Small intestine (tissue), 7 donors: ENCODE data around the gene GRID2IP. TPM values are rescaled to one million over a fixed set of nuclear protein-coding genes. Genes with fewer than 3 reads are reported as not detected.

Experiments
- DNase-seq, 2 donors: peaks; one replicate each; pipeline versions ENCODE4 v3.0.0 to v3.0.0-alpha.2; 2013
- FAIRE-seq: peaks from 2 replicates; lab custom pipeline; 2012; peaks lifted over from hg19 to GRCh38; lab: Jason Lieb, UNC
- H3K27ac ChIP-seq, 3 donors: one replicate each; pipeline ENCODE4 v1.5.1; 2013; ENCODE audit warnings: low read length in 2 of 3, mild to moderate bottlenecking in 2 of 3, control low read depth in 1 of 3, inconsistent platforms in 1 of 3, low read depth in 1 of 3, moderate library complexity in 1 of 3
- H3K27me3 ChIP-seq, 3 donors: one replicate each; pipeline ENCODE4 v1.6.1; 2013; ENCODE audit warnings: low read length in 3 of 3, inconsistent platforms in 1 of 3; ENCODE audit not compliant: control insufficient read depth in 3 of 3, insufficient read depth in 3 of 3
- H3K36me3 ChIP-seq, 3 donors: one replicate each; pipeline ENCODE4 v1.6.1; 2013; ENCODE audit warnings: low read length in 3 of 3, inconsistent platforms in 1 of 3, low read depth in 1 of 3, mild to moderate bottlenecking in 1 of 3, moderate library complexity in 1 of 3; ENCODE audit not compliant: control insufficient read depth in 3 of 3, insufficient read depth in 2 of 3
- H3K4me1 ChIP-seq, 3 donors: one replicate each; pipeline ENCODE4 v1.6.1; 2013; ENCODE audit warnings: low read length in 2 of 3, inconsistent platforms in 1 of 3, low read depth in 1 of 3, mild to moderate bottlenecking in 1 of 3, moderate library complexity in 1 of 3; ENCODE audit not compliant: control insufficient read depth in 3 of 3, insufficient read depth in 2 of 3
- H3K4me3 ChIP-seq, 3 donors: one replicate each; pipeline ENCODE4 v1.5.1; 2013; ENCODE audit warnings: low read length in 3 of 3, control low read depth in 1 of 3, inconsistent platforms in 1 of 3, low read depth in 1 of 3, mild to moderate bottlenecking in 1 of 3, moderate library complexity in 1 of 3
- H3K9me3 ChIP-seq, 2 donors: one replicate each; pipeline ENCODE4 v1.6.1; 2013; ENCODE audit warnings: low read depth in 1 of 2, low read length in 1 of 2; ENCODE audit not compliant: control insufficient read depth in 2 of 2, insufficient read depth in 1 of 2
- WGBS, 3 donors: extraction: QIAGEN DNeasy Blood & Tissue Kit; methylation state at CpG; one replicate each; pipeline ENCODE4 v1.1.7; 2013; 5-methylcytosine and 5-hydroxymethylcytosine counted together
- polyA plus RNA-seq, 4 donors: library from polyadenylated mRNA; stranded (reverse) in 3 of 4; unstranded in 1 of 4; fragments of 200-250 nt in 3 of 4; fragments of 120-200 nt in 1 of 4; gene quantifications; one replicate each; pipeline versions ENCODE4 v1.2.1 to v1.2.3, GENCODE V29; 2013
- donor health status: healthy with polysubstance abuse.
- donor health status: control.
- donor health status: control.
- donor health status: Bipolar disorder and iron deficiency.
- donor health status: healthy.

GRID2IP gene
- polyA plus RNA-seq, 4 donors, result 0.22 to 0.90 (median 0.34) TPM; not detected in 1

DNA sequence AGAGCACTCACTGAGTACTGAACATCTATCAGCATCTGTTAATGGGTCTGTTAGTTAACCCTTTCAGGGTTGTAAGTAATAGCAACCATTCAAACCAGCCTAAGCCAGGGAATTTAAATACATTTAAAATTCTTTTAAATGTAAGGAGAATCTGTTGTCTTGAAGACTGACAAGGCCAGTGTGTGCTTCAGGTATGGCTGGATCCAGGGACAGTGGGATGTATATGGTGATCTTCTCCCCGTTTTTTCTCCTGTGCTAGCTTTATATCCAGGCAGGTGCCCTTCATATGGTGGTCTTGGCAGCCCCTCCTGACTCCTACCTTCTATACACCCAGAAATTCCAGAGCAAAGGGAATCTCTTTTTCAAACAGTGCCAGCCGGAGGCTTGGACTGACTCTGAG lies 56.9 kb downstream of the GRID2IP start:
- FAIRE-seq (no peak), DNase-seq (no peak)
- 79 to 93% (median 82%) methylated on average over 2 of the region's 2 CpGs for WGBS, 3 donors
- H3K27me3 ChIP-seq, result peaks cover 0 to 2% (median 0%) of the 10 kb centered on the region in 3 donors
- H3K4me3 ChIP-seq, result no peak overlapping the region
- H3K36me3 ChIP-seq, result peaks cover 0 to 11% (median 0%) of the 10 kb centered on the region in 3 donors
- H3K4me1 ChIP-seq, result no peaks in the 10 kb centered on the region
- H3K27ac ChIP-seq, result no peak overlapping the region
- peaks cover 0 to 4% of the 10 kb centered on the region in 2 donors for H3K9me3 ChIP-seq

DNA sequence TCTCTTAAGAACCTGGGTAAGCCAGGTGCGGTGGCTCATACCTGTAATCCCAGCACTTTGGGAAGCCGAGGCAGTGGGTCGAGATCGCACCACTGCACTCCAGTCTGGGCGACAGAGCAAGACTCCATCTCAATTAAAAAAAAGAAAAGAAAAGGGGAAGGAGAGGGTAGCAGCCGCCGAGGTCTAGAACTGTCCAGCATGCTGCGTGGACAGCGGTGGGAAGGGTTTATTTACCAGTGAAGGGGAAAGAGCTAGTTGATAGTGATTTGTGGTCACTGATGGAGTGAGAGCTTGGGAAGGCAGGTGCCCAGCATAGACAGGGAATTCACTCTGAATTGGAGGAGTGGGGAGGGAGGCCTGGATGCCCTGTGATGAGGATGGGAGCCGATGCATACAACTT lies 60.1 kb downstream of the GRID2IP start:
- 85 to 90% (median 89%) methylated on average over 10 of the region's 10 CpGs for WGBS, 3 donors
- no peak for DNase-seq
- FAIRE-seq, result no peak
- Histone ChIP-seq H3K9me3 (peaks cover 0 to 4% of the 10 kb centered on the region in 2 donors), H3K27ac (no peak overlapping the region), H3K4me1 (no peaks in the 10 kb centered on the region), H3K4me3 (no peak overlapping the region), H3K27me3 (peaks cover 0 to 2% (median 0%) of the 10 kb centered on the region in 3 donors), H3K36me3 (no peaks in the 10 kb centered on the region)

- peaks cover 0 to 4% of the 10 kb centered on the region in 2 donors for H3K9me3 ChIP-seq
- H3K27me3 ChIP-seq, result peaks cover 0 to 2% (median 0%) of the 10 kb centered on the region in 3 donors
- no peak overlapping the region for H3K27ac ChIP-seq
- H3K4me3 ChIP-seq, result no peak overlapping the region
- no peaks in the 10 kb centered on the region for H3K36me3 ChIP-seq
- DNase-seq (no peak), FAIRE-seq (no peak)
- 17 to 33% (median 23%) methylated on average over 1 of the region's 1 CpG for WGBS, 3 donors
- peaks cover 0 to 2% (median 0%) of the 10 kb centered on the region in 3 donors for H3K4me1 ChIP-seq
These were observed 61.6 kb downstream of the GRID2IP start for GRCh38 chr7:6489612-6490011.

DNA sequence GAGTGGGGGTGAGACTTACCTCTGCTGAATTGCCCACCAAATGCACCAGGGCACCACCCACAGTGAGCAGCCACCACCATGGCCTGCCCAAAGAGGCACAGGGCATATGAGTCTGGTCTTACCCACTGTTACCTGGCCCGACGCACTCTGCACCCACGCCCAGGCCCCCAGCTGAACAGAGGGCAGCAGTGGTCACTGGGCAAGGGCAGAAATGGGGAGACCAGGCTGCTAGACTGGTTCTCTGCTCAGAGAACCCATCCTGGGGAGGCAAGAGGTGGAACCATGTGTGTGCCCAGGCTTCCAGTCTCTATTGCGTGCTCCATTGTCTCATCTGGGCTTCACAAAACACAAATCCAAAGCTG lies 64.1 kb downstream of the GRID2IP start:
- Histone ChIP-seq H3K4me3 (no peak overlapping the region), H3K27ac (no peak overlapping the region), H3K27me3 (peaks cover 0 to 2% (median 0%) of the 10 kb centered on the region in 3 donors), H3K4me1 (peaks cover 0 to 10% (median 0%) of the 10 kb centered on the region in 3 donors), H3K36me3 (no peaks in the 10 kb centered on the region), H3K9me3 (peaks cover 0 to 4% of the 10 kb centered on the region in 2 donors)
- 92 to 97% (median 95%) methylated on average over 4 of the region's 4 CpGs for WGBS, 3 donors
- DNase-seq, result no peak
- no peak for FAIRE-seq

DNA sequence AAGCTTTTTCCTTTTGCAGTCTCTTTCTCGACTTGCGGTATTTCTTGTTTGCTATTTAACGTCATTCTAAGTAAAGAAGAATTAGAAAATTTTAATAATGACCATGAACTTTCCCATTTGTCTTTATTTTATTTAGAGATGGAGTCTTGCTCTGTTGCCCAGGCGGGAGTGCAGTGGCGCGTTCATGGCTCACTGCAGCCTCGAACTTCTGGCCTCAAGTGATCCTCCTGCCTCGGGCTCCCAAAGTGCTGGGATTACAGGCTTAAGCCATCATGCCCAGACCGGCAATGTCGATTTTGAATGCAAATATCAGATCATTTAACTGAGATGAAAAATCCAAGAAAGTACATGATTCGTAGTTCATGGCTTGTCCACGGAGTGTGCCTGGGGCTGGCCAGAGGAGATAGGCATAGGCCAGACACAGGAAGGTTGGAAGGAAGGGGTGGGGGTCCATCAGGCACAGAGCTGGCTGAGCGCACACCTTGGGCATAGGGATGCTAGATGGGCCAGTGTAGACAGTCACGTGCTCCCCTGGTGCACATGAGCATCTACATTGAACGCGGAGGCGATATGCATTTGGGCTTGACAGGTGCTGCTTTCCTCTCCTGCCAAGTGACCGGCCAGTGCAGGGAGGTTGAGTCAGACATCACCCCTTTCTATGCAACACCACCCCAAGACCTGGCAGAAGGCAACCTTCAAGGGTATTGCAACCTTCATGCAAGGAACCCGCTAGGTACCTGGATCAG lies 64.7 kb downstream of the GRID2IP start:
- Histone ChIP-seq H3K27ac (no peak overlapping the region), H3K4me3 (no peak overlapping the region), H3K36me3 (no peaks in the 10 kb centered on the region), H3K27me3 (peaks cover 0 to 2% (median 0%) of the 10 kb centered on the region in 3 donors), H3K9me3 (peaks cover 0 to 4% of the 10 kb centered on the region in 2 donors), H3K4me1 (peaks cover 0 to 12% (median 0%) of the 10 kb centered on the region in 3 donors)
- WGBS, 3 donors, result 94 to 95% (median 95%) methylated on average over 19 of the region's 19 CpGs
- no peak for FAIRE-seq
- DNase-seq, result no peak

GRCh38 chr7:6482743-6483119 lies 68.5 kb downstream of the GRID2IP start:
- 2 to 23% (median 13%) methylated on average over 6 of the region's 6 CpGs for WGBS, 3 donors
- FAIRE-seq (no peak), DNase-seq (no peak)
- Histone ChIP-seq H3K27ac (peak overlapping the region; percentile 92 to 95 (median 94)), H3K4me1 (peaks cover 3 to 25% (median 4%) of the 10 kb centered on the region in 3 donors), H3K36me3 (peaks cover 0 to 28% (median 0%) of the 10 kb centered on the region in 3 donors), H3K9me3 (no peaks in the 10 kb centered on the region), H3K4me3 (peak overlapping the region; percentile 96 to 97 (median 97)), H3K27me3 (no peaks in the 10 kb centered on the region)

DNA sequence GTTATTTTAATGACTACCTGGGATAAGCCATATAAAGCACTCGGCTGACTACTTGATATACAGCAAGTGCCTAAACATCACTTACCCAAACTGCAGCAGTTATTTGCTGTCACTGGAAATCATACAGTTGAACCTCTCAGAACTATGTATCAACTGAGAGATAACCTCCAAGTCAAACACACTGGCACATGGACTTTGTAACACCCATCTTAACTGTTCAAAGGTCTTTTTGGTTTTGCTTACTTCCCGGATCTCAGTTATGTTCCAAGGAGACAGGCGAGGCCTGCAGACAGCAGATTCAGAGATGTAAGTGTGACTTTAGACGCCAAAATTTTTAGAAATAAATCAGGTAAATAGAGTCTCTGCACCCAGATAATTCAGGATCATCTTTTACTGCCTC lies 69.0 kb downstream of the GRID2IP start:
- peak overlapping the region in 2 of 3 donors; percentile 96 to 97 for H3K4me3 ChIP-seq
- peak; percentile 89 to 97 for DNase-seq
- peak overlapping the region in 1 of 3 donors; percentile 92 for H3K27ac ChIP-seq
- no peaks in the 10 kb centered on the region for H3K9me3 ChIP-seq
- 17 to 45% (median 27%) methylated on average over 4 of the region's 4 CpGs for WGBS, 3 donors
- peaks cover 3 to 25% (median 4%) of the 10 kb centered on the region in 3 donors for H3K4me1 ChIP-seq
- no peaks in the 10 kb centered on the region for H3K27me3 ChIP-seq
- no peak for FAIRE-seq
- H3K36me3 ChIP-seq, result peaks cover 0 to 28% (median 2%) of the 10 kb centered on the region in 3 donors

GRCh38 chr7:6481445-6481844 lies 69.8 kb downstream of the GRID2IP start:
- no peaks in the 10 kb centered on the region for H3K9me3 ChIP-seq
- peak overlapping the region in 1 of 3 donors; percentile 24 for H3K27ac ChIP-seq
- no peaks in the 10 kb centered on the region for H3K27me3 ChIP-seq
- 38 to 74% (median 52%) methylated on average over 6 of the region's 6 CpGs for WGBS, 3 donors
- no peak overlapping the region for H3K4me3 ChIP-seq
- peaks cover 3 to 25% (median 6%) of the 10 kb centered on the region in 3 donors for H3K4me1 ChIP-seq
- H3K36me3 ChIP-seq, result peaks cover 2 to 33% (median 4%) of the 10 kb centered on the region in 3 donors
- FAIRE-seq (no peak), DNase-seq (no peak)
